ENCODE measurements around the gene MSH2. TPM values are rescaled to one million over a fixed set of nuclear protein-coding genes. Genes with fewer than 3 reads are reported as not detected.

MSH2 gene
- total RNA-seq, 1 experiment from 2014 or later: 139 TPM

DNA sequence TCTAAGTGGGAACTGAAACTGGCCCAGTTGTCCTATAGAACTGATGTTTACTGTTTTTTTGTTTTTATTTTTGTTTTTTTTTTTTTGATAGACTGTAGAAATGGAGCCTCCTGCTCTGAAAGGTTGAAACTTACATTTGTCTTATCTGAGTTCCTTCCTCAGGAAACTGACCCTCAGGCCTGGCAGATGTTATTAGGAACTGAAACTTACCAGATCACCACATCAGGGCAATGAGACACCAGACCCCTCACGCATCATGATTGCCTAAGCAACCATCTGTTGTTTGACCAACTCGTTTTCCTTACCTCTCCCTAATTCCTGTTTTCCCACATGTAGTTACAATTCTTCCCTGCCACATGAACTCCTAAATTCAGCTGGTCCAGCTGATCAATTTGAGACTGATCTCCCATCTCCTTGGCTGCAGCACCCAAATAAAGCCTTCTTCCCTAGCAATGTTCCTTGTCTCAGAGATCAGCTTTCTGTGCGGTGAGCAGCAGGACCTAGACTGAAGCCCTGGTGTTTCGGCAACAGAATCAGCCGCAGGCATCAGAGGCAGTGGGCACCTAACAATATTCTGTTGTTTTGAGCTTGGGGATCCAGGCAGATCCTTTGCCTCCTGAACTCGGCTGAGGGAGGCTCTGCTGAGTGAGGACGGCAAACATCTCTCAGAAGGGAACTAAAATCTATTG, 96.8 kb downstream of the MSH2 start:
- Histone ChIP-seq H2AK5ac (ENCODE audit: insufficient read length, low read length) (no peak overlapping the region), H3K79me1 (ENCODE audit: insufficient read depth, low read depth, low read length, poor library complexity, severe bottlenecking) (no peaks in the 10 kb centered on the region), H3K4me1 (ENCODE audit: insufficient read depth, low read length) (no peaks in the 10 kb centered on the region), H2BK5ac (ENCODE audit: insufficient read length, low read length) (no peak overlapping the region), H3K14ac (ENCODE audit: insufficient read depth, low read length) (no peak overlapping the region), H2BK120ac (ENCODE audit: low read depth, low read length, poor library complexity, severe bottlenecking) (no peak overlapping the region), H4K20me1 (ENCODE audit: control insufficient read depth, insufficient read depth, insufficient read length) (no peaks in the 10 kb centered on the region), H3K23me2 (ENCODE audit: insufficient read length, low read depth, low read length, poor library complexity, severe bottlenecking) (no peaks in the 10 kb centered on the region), H3T11ph (ENCODE audit: low read length) (no peak overlapping the region), H2BK12ac (ENCODE audit: insufficient read length, low read depth, low read length) (no peak overlapping the region), H3K9ac (ENCODE audit: extremely low read depth, insufficient read length, low read length) (no peak overlapping the region), H3K23ac (ENCODE audit: insufficient read length, low read depth, low read length) (no peak overlapping the region), H3K79me2 (ENCODE audit: insufficient read depth, low read length) (no peaks in the 10 kb centered on the region), H3K4ac (ENCODE audit: low read depth, low read length) (no peak overlapping the region), H3K9me3 (ENCODE audit: control insufficient read depth, low read depth, low read length) (peaks cover 28% of the 10 kb centered on the region), H4K5ac (ENCODE audit: insufficient read length, low read depth, low read length) (no peak overlapping the region), H3K4me2 (ENCODE audit: insufficient read depth, insufficient read length, low read length) (no peak overlapping the region), H4K91ac (ENCODE audit: insufficient read length, low read depth, low read length) (no peak overlapping the region), H2BK15ac (ENCODE audit: low read depth, low read length) (no peak overlapping the region), H3K56ac (ENCODE audit: insufficient read length, low read depth, low read length) (no peak overlapping the region), H3K27ac (ENCODE audit: insufficient read length, low read depth, low read length) (no peak overlapping the region), H2AFZ (ENCODE audit: low read length) (no peak overlapping the region), H2BK20ac (ENCODE audit: low read depth, low read length, poor library complexity, severe bottlenecking) (no peak overlapping the region), H3K18ac (ENCODE audit: insufficient read length, low read depth, low read length) (no peak overlapping the region), H4K8ac (replicated peaks; ENCODE audit: insufficient read length, low read depth, low read length) (no peak overlapping the region), H3K27me3 (ENCODE audit: insufficient read depth, low read length) (no peaks in the 10 kb centered on the region; the same call in 1 of the 2 replicates)
- Mint-ChIP-seq H3K27me3 (ENCODE audit: low read depth) (peaks cover 7% of the 10 kb centered on the region), H3K27ac (no peak overlapping the region), H3K9me3 (peaks cover 24 to 45% of the 10 kb centered on the region in 2 experiments), H3K4me3 (no peak overlapping the region), H3K36me3 (ENCODE audit: insufficient read depth in 1 of 3, low read depth in 3 of 3) (peaks cover 25 to 28% (median 27%) of the 10 kb centered on the region in 3 experiments), H3K4me1 (peaks cover 4 to 7% of the 10 kb centered on the region in 2 experiments; a peak in 3 of 4 replicates)
- TF ChIP-seq, protein P1, sequence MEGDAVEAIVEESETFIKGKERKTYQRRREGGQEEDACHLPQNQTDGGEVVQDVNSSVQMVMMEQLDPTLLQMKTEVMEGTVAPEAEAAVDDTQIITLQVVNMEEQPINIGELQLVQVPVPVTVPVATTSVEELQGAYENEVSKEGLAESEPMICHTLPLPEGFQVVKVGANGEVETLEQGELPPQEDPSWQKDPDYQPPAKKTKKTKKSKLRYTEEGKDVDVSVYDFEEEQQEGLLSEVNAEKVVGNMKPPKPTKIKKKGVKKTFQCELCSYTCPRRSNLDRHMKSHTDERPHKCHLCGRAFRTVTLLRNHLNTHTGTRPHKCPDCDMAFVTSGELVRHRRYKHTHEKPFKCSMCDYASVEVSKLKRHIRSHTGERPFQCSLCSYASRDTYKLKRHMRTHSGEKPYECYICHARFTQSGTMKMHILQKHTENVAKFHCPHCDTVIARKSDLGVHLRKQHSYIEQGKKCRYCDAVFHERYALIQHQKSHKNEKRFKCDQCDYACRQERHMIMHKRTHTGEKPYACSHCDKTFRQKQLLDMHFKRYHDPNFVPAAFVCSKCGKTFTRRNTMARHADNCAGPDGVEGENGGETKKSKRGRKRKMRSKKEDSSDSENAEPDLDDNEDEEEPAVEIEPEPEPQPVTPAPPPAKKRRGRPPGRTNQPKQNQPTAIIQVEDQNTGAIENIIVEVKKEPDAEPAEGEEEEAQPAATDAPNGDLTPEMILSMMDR (conservative IDR thresholded peaks at IDR 0.05): no peak
- no CpG with 5 or more reads among the region's 7 CpGs for WGBS (ENCODE audit: extremely low coverage, insufficient read length, low lambda C conversion rate)
- DNase-seq: no peak
